H1 (cell line): ENCODE results near the gene ZSWIM2. TPM values are rescaled to one million over a fixed set of nuclear protein-coding genes. Genes with fewer than 3 reads are reported as not detected.

Experiments used
- CTCF ChIA-PET: fragments of 300-600 bp; sonication (Branson Sonifier 250); formaldehyde crosslinking; loops from one replicate; lab custom pipeline; 2021; ENCODE audit not compliant: partially characterized antibody; lab: Charles Lee
- POLR2A ChIA-PET: fragments of 300-600 bp; sonication (Branson Sonifier 250); formaldehyde crosslinking; loops from one replicate; lab custom pipeline; 2021; ENCODE audit warnings: inconsistent platforms; ENCODE audit not compliant: partially characterized antibody; lab: Charles Lee
- DNase-seq, 2 experiments: peaks; one replicate each; pipeline versions ENCODE4 v3.0.0 to v3.0.0-alpha.2; 2010 to 2022; ENCODE audit warnings: low spot score in 2 of 2, low read depth in 1 of 2, mixed read lengths in 1 of 2
- FAIRE-seq: peaks from 2 replicates; lab custom pipeline; 2011; peaks lifted over from hg19 to GRCh38; lab: Jason Lieb, UNC
- H2AFZ ChIP-seq: 2 replicates; pipeline ENCODE4 v1.8.1; 2012; ENCODE audit warnings: low read length, inconsistent platforms
- H2AK5ac ChIP-seq: 2 replicates; pipeline ENCODE4 v1.6.1; 2013; ENCODE audit warnings: low read depth, low read length
- H2BK120ac ChIP-seq: replicated peaks from 2 replicates; pipeline ENCODE3; 2013; ENCODE audit warnings: low read depth, low read length, inconsistent platforms
- H2BK12ac ChIP-seq: 2 replicates; pipeline ENCODE4 v1.6.1; 2013; ENCODE audit warnings: low read depth, low read length
- H2BK15ac ChIP-seq: 2 replicates; pipeline ENCODE4 v1.6.1; 2013; ENCODE audit warnings: low read length
- H2BK20ac ChIP-seq: 2 replicates; pipeline ENCODE4 v1.6.1; 2013; ENCODE audit warnings: low read length
- H2BK5ac ChIP-seq: 2 replicates; pipeline ENCODE4 v1.6.1; 2013; ENCODE audit warnings: low read depth, low read length
- H3K14ac ChIP-seq: 2 replicates; pipeline ENCODE4 v1.6.1; 2013; ENCODE audit warnings: inconsistent platforms; ENCODE audit not compliant: insufficient read length
- H3K18ac ChIP-seq: 2 replicates; pipeline ENCODE4 v1.6.1; 2013; ENCODE audit warnings: low read length; ENCODE audit errors: extremely low read depth
- H3K23ac ChIP-seq: 2 replicates; pipeline ENCODE4 v1.6.1; 2013; ENCODE audit warnings: inconsistent platforms; ENCODE audit not compliant: insufficient read length
- H3K23me2 ChIP-seq: 2 replicates; pipeline ENCODE4 v1.6.1; 2013; ENCODE audit warnings: low read depth, low read length
- H3K27ac ChIP-seq: 2 replicates; pipeline ENCODE4 v1.6.1; 2011; ENCODE audit warnings: low read depth, low read length, inconsistent platforms
- H3K27me3 ChIP-seq, 4 experiments: replicated peaks in 1 of 4; 1 replicate in 1 of 4; 2 replicates in 3 of 4; pipeline versions ENCODE4 v1.6.1 to v1.8.1; 2011 to 2013; ENCODE audit warnings: low read length in 3 of 4, mild to moderate bottlenecking in 3 of 4, inconsistent platforms in 2 of 4, mixed read lengths in 2 of 4, moderate library complexity in 1 of 4; ENCODE audit not compliant: control insufficient read depth in 3 of 4, insufficient read depth in 3 of 4; ENCODE audit errors: extremely low read depth in 1 of 4
- H3K36me3 ChIP-seq, 4 experiments: 2 replicates each; pipeline versions ENCODE4 v1.6.1 to v1.8.1; 2011 to 2013; ENCODE audit warnings: mild to moderate bottlenecking in 4 of 4, low read length in 3 of 4, moderate library complexity in 2 of 4, control low read depth in 1 of 4, inconsistent platforms in 1 of 4; ENCODE audit not compliant: insufficient read depth in 4 of 4, control insufficient read depth in 2 of 4
- H3K4ac ChIP-seq: replicated peaks from 2 replicates; pipeline ENCODE3; 2013; ENCODE audit warnings: low read length, low read depth, mixed read lengths, inconsistent platforms; ENCODE audit not compliant: insufficient read length
- H3K4me1 ChIP-seq, 4 experiments: replicated peaks in 1 of 4; 1 replicate in 1 of 4; 2 replicates in 3 of 4; pipeline versions ENCODE4 v1.6.1 to v1.8.1; 2011 to 2013; ENCODE audit warnings: low read length in 3 of 4, inconsistent platforms in 2 of 4, mixed read lengths in 1 of 4; ENCODE audit not compliant: insufficient read depth in 4 of 4, control insufficient read depth in 3 of 4
- H3K4me2 ChIP-seq, 2 experiments: 2 replicates each; pipeline versions ENCODE4 v1.6.1 to v1.8.1; 2011 to 2013; ENCODE audit warnings: low read depth in 2 of 2, low read length in 2 of 2, control low read depth in 1 of 2, inconsistent platforms in 1 of 2, mild to moderate bottlenecking in 1 of 2; ENCODE audit not compliant: insufficient read depth in 1 of 2
- H3K4me3 ChIP-seq, 4 experiments: fragments of 200-600, 300-600 bp in 1 of 4; sonication (generic), shearing (Covaris generic), sonication (Bioruptor Twin) in 1 of 4; 2 replicates each; pipeline versions ENCODE4 v1.5.1 to v1.8.1; 2011 to 2016; ENCODE audit warnings: low read length in 4 of 4, low read depth in 3 of 4, control low read depth in 2 of 4, inconsistent platforms in 2 of 4, mild to moderate bottlenecking in 2 of 4, mixed read lengths in 1 of 4, moderate library complexity in 1 of 4; ENCODE audit not compliant: insufficient read depth in 2 of 4; ENCODE audit errors: extremely low read depth in 1 of 4
- H3K56ac ChIP-seq: replicated peaks from 2 replicates; pipeline ENCODE3; 2013; ENCODE audit warnings: low read depth, mild to moderate bottlenecking, mixed read lengths, low read length, inconsistent platforms; ENCODE audit not compliant: insufficient read length
- H3K79me1 ChIP-seq: 2 replicates; pipeline ENCODE4 v1.6.1; 2013; ENCODE audit warnings: low read depth, low read length, control low read depth
- H3K79me2 ChIP-seq, 2 experiments: 2 replicates each; pipeline versions ENCODE4 v1.6.1 to v1.8.1; 2012 to 2013; ENCODE audit warnings: low read length in 2 of 2, mild to moderate bottlenecking in 2 of 2, inconsistent platforms in 1 of 2; ENCODE audit not compliant: insufficient read depth in 2 of 2, control insufficient read depth in 1 of 2
- H3K9ac ChIP-seq, 4 experiments: replicated peaks in 1 of 4; 1 replicate in 1 of 4; 2 replicates in 3 of 4; pipeline versions ENCODE4 v1.6.1 to v1.8.1; 2011 to 2013; ENCODE audit warnings: low read depth in 3 of 4, low read length in 3 of 4, control low read depth in 2 of 4, mild to moderate bottlenecking in 2 of 4, moderate library complexity in 2 of 4, inconsistent platforms in 1 of 4; ENCODE audit errors: extremely low read depth in 1 of 4
- H3K9me3 ChIP-seq, 2 experiments: 2 replicates each; pipeline versions ENCODE4 v1.6.1 to v1.8.1; 2012 to 2013; ENCODE audit warnings: mild to moderate bottlenecking in 2 of 2, moderate library complexity in 2 of 2, control low read depth in 1 of 2, inconsistent platforms in 1 of 2, low read depth in 1 of 2, low read length in 1 of 2, mixed read lengths in 1 of 2; ENCODE audit not compliant: insufficient read depth in 2 of 2
- H4K20me1 ChIP-seq, 2 experiments: replicated peaks in 1 of 2; 2 replicates each; pipeline versions ENCODE3 to v1.8.1; 2011 to 2013; ENCODE audit warnings: inconsistent platforms in 2 of 2, low read length in 2 of 2, mild to moderate bottlenecking in 1 of 2; ENCODE audit not compliant: insufficient read depth in 2 of 2, control insufficient read depth in 1 of 2
- H4K5ac ChIP-seq: 2 replicates; pipeline ENCODE4 v1.6.1; 2013; ENCODE audit warnings: low read length, low read depth, mixed read lengths, inconsistent platforms; ENCODE audit not compliant: insufficient read length
- H4K8ac ChIP-seq: 2 replicates; pipeline ENCODE4 v1.8.0; 2013; ENCODE audit warnings: mild to moderate bottlenecking, moderate library complexity, low read length, inconsistent platforms; ENCODE audit not compliant: insufficient read depth; ENCODE audit errors: extremely low read depth
- H4K91ac ChIP-seq: replicated peaks from 2 replicates; pipeline ENCODE3; 2013; ENCODE audit warnings: low read length, mixed read lengths, inconsistent platforms; ENCODE audit not compliant: insufficient read length
- ATF3 ChIP-seq: IDR thresholded peaks from 2 replicates; pipeline ENCODE4 v1.6.1; 2011; ENCODE audit warnings: low read depth, mild to moderate bottlenecking, low read length; ENCODE audit not compliant: insufficient read depth
- BACH1 ChIP-seq: IDR thresholded peaks from 2 replicates; pipeline ENCODE4 v1.6.1; 2012; ENCODE audit warnings: low read length, improper control_type of control experiment
- CHD1 ChIP-seq: IDR thresholded peaks from 2 replicates; pipeline ENCODE4 v1.6.1; 2012; ENCODE audit warnings: low read depth, low read length, improper control_type of control experiment
- CTBP2 ChIP-seq: IDR thresholded peaks from 2 replicates; pipeline ENCODE4 v1.7.0; 2011; ENCODE audit warnings: borderline replicate concordance, mild to moderate bottlenecking, moderate library complexity, mixed read lengths, low read length; ENCODE audit not compliant: insufficient read depth, insufficient read length
- FOSL1 ChIP-seq: IDR thresholded peaks from 2 replicates; pipeline ENCODE4 v1.6.1; 2011; ENCODE audit warnings: mild to moderate bottlenecking, low read depth, low read length, moderate library complexity; ENCODE audit not compliant: insufficient read depth
- SIRT6 ChIP-seq: IDR thresholded peaks from one replicate; pipeline ENCODE4 v1.7.1; 2012; ENCODE audit warnings: low read length, inconsistent platforms
- SP4 ChIP-seq: IDR thresholded peaks from 2 replicates; pipeline ENCODE4 v1.6.1; 2012; ENCODE audit warnings: low read length, inconsistent platforms
- TCF12 ChIP-seq: IDR thresholded peaks from 2 replicates; pipeline ENCODE4 v1.6.1; 2011; ENCODE audit warnings: low read depth, mild to moderate bottlenecking, low read length
- WGBS, 2 experiments: shearing (Covaris generic) in 1 of 2; methylation state at CpG; one replicate each; pipeline versions ENCODE4 v1.1.6 to v1.1.7; 2013 to 2015; ENCODE audit warnings: low lambda C conversion rate in 2 of 2, mixed read lengths in 2 of 2, inconsistent platforms in 1 of 2, low coverage in 1 of 2, missing lambda C conversion rate in 1 of 2; ENCODE audit not compliant: insufficient replicate concordance in 2 of 2, insufficient coverage in 1 of 2, insufficient read length in 1 of 2; ENCODE audit errors: extremely low coverage in 1 of 2, missing lambda C conversion rate in 1 of 2; 5-methylcytosine and 5-hydroxymethylcytosine counted together
- polyA plus RNA-seq, 7 experiments: library from polyadenylated mRNA; depleted of rRNA in 3 of 7; stranded (reverse) in 5 of 7; unstranded in 2 of 7; fragments of >200 nt in 5 of 7; fragments of 200-250 nt in 2 of 7; gene quantifications; 1 replicate in 5 of 7; 2 replicates in 1 of 7; 4 replicates in 1 of 7; pipeline versions ENCODE4 v1.2.1 to v1.2.3, GENCODE V29; 2011 to 2013; ENCODE audit warnings: missing spikeins in 2 of 7, mixed read lengths in 2 of 7
- total RNA-seq: library from RNA; stranded (reverse); fragmentation: NEBNext Ultra II Directional; extraction: Animal tissue kit (Norgen Biotek cat#: 25700); gene quantifications from 2 replicates; pipeline ENCODE4 v1.2.1, GENCODE V29; 2021

ZSWIM2 gene
- total and polyA plus RNA-seq, 2 of the 8 experiments (the other 6 are each of a cell fraction or from before 2014, with no cell fraction given) = not detected

- Histone ChIP-seq H2AFZ (no peak overlapping the region), H3K23ac (no peak overlapping the region), H4K20me1 (no peaks in the 10 kb centered on the region), H3K27me3 (no peaks in the 10 kb centered on the region), H2BK5ac (no peak overlapping the region), H2AK5ac (no peak overlapping the region), H3K56ac (no peak overlapping the region), H2BK15ac (no peak overlapping the region), H3K4ac (no peak overlapping the region), H3K79me1 (no peaks in the 10 kb centered on the region), H3K36me3 (no peaks in the 10 kb centered on the region), H2BK120ac (no peak overlapping the region), H4K8ac (no peak overlapping the region), H3K4me3 (no peak overlapping the region), H4K91ac (no peak overlapping the region), H3K4me1 (no peaks in the 10 kb centered on the region), H3K14ac (no peak overlapping the region), H3K27ac (no peak overlapping the region), H3K23me2 (no peaks in the 10 kb centered on the region), H2BK20ac (no peak overlapping the region), H3K18ac (no peak overlapping the region), H3K9me3 (no peaks in the 10 kb centered on the region), H2BK12ac (no peak overlapping the region), H3K9ac (no peak overlapping the region), H4K5ac (no peak overlapping the region), H3K79me2 (no peaks in the 10 kb centered on the region), H3K4me2 (no peak overlapping the region)
- FAIRE-seq (no peak), DNase-seq (no peak)
- CTCF ChIA-PET = no interaction called here
- WGBS, 2 experiments = 89% methylated on average over 1 of the region's 1 CpG; no CpG with 5 or more reads in 1 of the 2 experiments
- POLR2A ChIA-PET = no interaction called here
- TF ChIP-seq BACH1 = no peak
- TF ChIP-seq SP4 = no peak
- TF ChIP-seq SIRT6 = no peak
- no peak for TF ChIP-seq TCF12
- no peak for TF ChIP-seq CHD1
- no peak for TF ChIP-seq FOSL1
- TF ChIP-seq ATF3 = no peak
- TF ChIP-seq CTBP2 = no peak
Observed at GRCh38 chr2:186884587-186884986, 35.6 kb upstream of the ZSWIM2 start.
